Right hindlimb (tissue), 1 donor: ENCODE measurements around the gene FUBP1.
"Not testable (repeated sequence)": the region's sequence is repeated elsewhere in the genome, so short reads cannot be mapped to it uniquely, and the experiment has no call there.

Source experiments
- DNase-seq: peaks from one replicate; pipeline ENCODE4 v3.0.0-alpha.2; 2018

The FUBP1 gene

DNA sequence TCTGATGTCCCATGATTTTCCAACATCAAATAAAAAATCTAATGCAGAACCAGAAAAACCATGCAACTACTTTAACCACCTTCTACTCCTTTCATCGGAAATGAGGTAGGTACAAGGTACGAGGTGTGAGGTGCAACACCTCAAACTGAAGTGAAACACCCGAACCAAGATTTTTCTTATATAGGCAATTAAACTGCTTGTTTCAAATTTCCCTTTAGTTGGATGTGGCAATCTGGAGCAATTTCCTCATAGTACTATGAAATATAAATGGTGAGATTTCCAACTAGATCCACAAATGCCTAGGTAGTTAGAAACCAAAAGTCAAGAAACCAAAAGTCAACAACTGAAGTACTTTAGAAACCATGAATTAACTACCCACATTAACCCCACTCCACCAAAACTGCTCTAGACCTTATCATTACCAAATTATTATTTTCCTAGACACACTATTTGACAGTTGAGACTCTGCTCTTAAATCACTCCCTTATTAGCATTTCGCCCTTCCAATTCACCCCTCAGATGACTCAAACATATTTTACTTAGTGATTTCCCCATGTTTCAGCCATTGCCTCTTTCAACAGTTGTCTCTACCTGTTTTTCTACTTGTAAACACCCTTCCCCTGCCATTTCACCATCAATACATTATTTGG, 37.8 kb downstream of the FUBP1 start:
- DNase-seq = no peak

GRCh38 chr1:77938651-77939050, 40.2 kb downstream of the FUBP1 start:
- DNase-seq = no peak

DNA sequence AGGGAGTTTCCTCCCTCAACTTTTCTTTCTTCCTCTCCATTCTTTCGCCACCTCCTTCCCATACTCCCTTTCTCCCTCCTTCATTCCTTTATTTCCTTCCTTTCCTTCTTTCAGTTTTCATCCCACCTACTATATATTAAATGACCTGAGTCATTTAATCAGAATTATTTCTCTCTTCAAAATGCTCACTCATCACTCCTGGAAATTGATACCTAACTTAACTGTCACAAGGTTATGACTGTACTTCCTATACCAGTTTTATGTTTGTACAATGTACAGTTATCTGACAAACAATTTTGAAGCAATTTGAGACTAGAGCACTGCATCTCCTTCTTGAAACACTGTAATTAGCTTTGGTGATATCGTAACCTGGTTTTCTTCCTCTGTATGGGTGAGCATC, 49.1 kb downstream of the FUBP1 start:
- DNase-seq = no peak

DNA sequence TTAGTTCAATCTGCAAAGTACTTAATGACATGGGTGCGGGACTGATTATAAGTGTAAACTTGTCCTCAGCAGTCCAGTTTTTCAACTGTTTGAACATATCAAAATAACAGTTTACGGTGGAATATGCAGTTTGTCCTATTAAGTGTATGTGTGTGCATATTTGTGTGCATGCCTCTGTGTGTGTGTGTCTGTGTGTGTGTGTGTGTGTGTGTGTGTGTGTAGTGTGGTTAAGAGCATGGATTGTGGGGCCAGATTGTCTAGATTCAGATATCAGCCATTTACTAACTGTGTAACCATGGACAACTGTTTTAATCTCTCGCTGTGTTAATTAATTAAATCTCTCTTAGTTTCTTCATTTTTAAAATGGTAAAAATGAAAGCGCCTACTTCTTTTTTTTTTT, 51.5 kb downstream of the FUBP1 start:
- DNase-seq = no peak

GRCh38 chr1:77926561-77927357, 52.1 kb downstream of the FUBP1 start:
- DNase-seq = no peak

- DNase-seq = no peak
Observed at GRCh38 chr1:77925956-77926355, 52.9 kb downstream of the FUBP1 start.

DNA sequence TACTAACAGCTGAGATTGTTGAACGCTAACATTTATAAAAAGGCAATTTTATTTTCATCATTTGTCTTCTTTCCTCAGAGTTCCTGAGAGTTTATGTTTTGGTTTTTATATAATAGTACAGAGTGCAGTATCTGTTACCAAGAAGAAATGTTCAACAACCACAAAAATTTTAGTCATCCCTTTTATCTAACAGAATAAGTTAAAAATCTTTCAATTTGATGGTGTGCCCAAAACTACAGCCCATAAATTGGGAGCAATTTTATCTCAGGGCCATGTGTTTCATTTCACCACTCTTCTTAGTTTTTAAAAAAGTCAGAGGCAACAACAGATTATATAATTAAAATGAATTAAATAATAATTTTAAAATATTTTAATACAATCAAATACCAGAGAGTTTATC, 53.4 kb downstream of the FUBP1 start:
- no peak for DNase-seq

DNA sequence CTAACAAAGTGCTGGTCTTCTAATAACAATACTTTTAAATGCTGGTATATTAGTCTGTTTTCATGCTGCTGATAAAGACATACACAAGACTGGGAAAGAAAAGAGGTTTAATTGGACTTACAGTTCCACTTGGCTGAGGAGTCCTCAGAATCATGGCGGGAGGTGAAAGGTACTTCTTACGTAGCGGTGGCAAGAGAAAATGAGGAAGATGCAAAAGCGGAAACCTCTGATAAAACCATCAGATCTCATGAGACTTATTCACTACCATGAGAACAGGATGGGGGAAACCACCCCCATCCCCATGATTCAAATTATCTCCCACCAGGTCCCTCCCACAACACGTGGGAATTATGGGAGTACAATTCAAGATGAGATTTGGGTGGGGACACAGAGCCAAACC, 60.0 kb downstream of the FUBP1 start:
- not testable (repeated sequence) for DNase-seq

DNA sequence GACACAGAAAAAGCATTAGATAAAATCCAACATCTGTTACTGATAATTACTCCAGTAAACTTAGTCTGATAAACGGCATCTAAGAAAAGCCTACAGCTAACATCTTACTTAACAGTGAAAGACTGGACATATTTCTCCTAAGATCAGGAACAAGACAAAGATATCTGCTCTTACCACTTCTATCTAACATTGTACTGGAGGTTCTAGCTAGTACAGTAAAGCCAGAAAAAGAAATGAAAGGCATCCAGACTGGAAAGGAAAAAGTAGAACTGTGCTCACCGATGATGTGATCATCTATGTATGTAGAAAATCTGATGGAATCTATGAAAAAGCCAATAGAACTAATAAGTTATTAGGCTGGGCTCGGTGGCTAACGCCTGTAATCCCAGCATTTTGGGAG, 68.8 kb downstream of the FUBP1 start:
- no peak for DNase-seq

- no peak for DNase-seq
Observed at GRCh38 chr1:77906624-77907023, 72.2 kb downstream of the FUBP1 start.

DNA sequence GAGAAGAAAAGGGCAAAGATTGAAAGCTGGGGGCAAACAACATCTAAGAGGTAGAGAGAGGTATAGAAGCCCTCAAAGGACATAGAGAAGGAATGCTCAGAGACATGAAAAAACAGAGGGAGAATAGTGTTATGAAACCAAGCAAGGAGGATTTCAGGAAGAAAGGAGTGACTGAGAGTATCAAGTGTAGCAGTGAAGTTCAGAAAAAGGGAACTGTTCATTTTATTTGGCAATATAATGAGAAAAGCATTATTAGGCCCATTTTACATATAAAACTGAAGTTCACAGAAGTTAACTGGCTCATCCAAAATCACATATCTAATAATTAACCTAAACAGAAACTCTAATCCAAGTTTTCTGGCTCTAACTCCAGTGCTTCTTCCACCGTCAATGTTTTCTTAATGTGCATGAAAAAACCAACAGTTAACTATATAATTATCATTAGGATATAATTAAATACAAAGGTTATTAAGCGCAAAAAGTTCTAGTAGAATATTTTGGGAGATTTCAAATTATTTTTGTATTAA, 72.8 kb downstream of the FUBP1 start:
- DNase-seq = no peak

- DNase-seq = no peak
Observed at GRCh38 chr1:77905603-77906002, 73.3 kb downstream of the FUBP1 start.

DNA sequence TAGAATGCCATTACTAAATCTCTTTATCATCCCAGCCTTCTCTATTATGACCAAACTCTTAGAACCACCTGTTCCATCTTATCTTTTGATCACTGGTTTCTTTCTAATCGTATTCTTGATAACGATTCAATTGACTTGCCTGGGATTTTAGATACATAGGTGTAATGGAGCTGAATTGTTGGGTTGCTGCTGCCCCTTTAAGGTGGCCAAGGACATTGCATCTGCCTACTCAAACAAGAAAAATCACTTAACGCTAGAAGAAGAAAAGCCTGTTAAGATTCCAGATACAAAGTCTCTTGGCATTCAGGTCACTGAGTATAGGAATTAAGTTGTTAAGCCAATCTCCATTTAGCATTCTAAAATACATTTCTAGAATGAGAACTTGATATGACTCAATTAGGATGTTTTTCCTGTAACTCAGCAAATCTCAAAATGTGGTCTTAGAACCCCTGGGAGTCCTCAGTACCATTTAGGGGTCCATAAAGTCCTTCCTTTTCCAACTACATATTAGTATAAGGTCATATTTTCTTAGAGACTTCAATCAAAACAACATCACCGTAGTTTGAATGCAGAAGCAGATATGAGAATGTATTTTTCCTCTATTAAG, 78.1 kb downstream of the FUBP1 start:
- peak; percentile 49 for DNase-seq

- no peak for DNase-seq
Observed at GRCh38 chr1:77899647-77900320, 79.1 kb downstream of the FUBP1 start.
